Adrenal gland (tissue), 12 donors: ENCODE measurements around the gene CALN1. TPM values are rescaled to one million over a fixed set of nuclear protein-coding genes. Genes with fewer than 3 reads are reported as not detected.

Source experiments
- DNase-seq, 7 donors: peaks; one replicate each; pipeline ENCODE4 v3.0.0-alpha.2; 2019 to 2020
- H3K27ac ChIP-seq, 5 donors: fragments of 200-600 bp; sonication (generic) in 4 of 5; 1 replicate in 3 of 5; 2 replicates in 2 of 5; pipeline versions ENCODE4 v1.5.1 to v1.8.0; 2016 to 2020; ENCODE audit warnings: mild to moderate bottlenecking in 1 of 5
- H3K27me3 ChIP-seq: fragments of 200-600 bp; 2 replicates; pipeline ENCODE4 v1.8.0; 2021
- H3K36me3 ChIP-seq, 2 donors: fragments of 200-600 bp; replicated peaks in 1 of 2; 1 replicate in 1 of 2; 2 replicates in 1 of 2; pipeline versions ENCODE4 v1.5.1 to v1.8.0; 2018 to 2022
- H3K4me1 ChIP-seq, 2 donors: fragments of 200-600 bp; replicated peaks in 1 of 2; 1 replicate in 1 of 2; 2 replicates in 1 of 2; pipeline versions ENCODE4 v1.5.1 to v1.8.0; 2018 to 2021
- H3K4me3 ChIP-seq, 4 donors: fragments of 200-600 bp; sonication (generic) in 3 of 4; one replicate each; pipeline ENCODE4 v1.5.1; 2016 to 2018
- H3K9me3 ChIP-seq, 3 donors: fragments of 200-600 bp; sonication (generic) in 1 of 3; replicated peaks in 1 of 3; 1 replicate in 2 of 3; 2 replicates in 1 of 3; pipeline versions ENCODE4 v1.5.1 to v1.8.0; 2016 to 2021
- CTCF ChIP-seq, 6 experiments: fragments of 450-650 bp in 4 of 6; fragments of 200-600 bp in 2 of 6; sonication (generic) in 1 of 6; IDR thresholded peaks; 1 replicate in 5 of 6; 2 replicates in 1 of 6; pipeline versions ENCODE4 v1.5.1 to v1.8.0; 2016 to 2021; ENCODE audit warnings: antibody characterized with exemption in 6 of 6, mild to moderate bottlenecking in 2 of 6, moderate library complexity in 1 of 6
- POLR2A ChIP-seq, 2 donors: fragments of 450-650 bp; IDR thresholded peaks; one replicate each; pipeline ENCODE4 v1.6.1; 2017; ENCODE audit warnings: antibody characterized with exemption in 2 of 2, mild to moderate bottlenecking in 2 of 2, moderate library complexity in 1 of 2
- WGBS, 4 donors: extraction: QIAGEN DNeasy Blood & Tissue Kit in 2 of 4; methylation state at CpG; one replicate each; pipeline versions ENCODE4 v1.1.5 to v1.1.7; 2013 to 2017; 5-methylcytosine and 5-hydroxymethylcytosine counted together
- intact Hi-C, 2 donors: fragments of 100-400 bp; cut with DNase I; formaldehyde crosslinking; loops; one replicate each; pipeline versions ENCODE4 v1.14.1 to v1.15.0; 2022 to 2023
- polyA plus RNA-seq, 3 donors: library from polyadenylated mRNA; stranded (reverse); fragments of 200-250 nt in 2 of 3; fragments of 350-450 nt in 1 of 3; fragmentation: Illumina TruSeq in 1 of 3; extraction: RNeasy Lipid Tissue Mini Kit (QIAGEN cat#74804) in 1 of 3; gene quantifications; one replicate each; pipeline ENCODE4 v1.2.3, GENCODE V29; 2013 to 2014
- total RNA-seq, 9 donors: library from RNA; depleted of rRNA in 4 of 9; stranded (reverse); fragments of >200 nt in 4 of 9; fragments of 120-200 nt in 1 of 9; fragmentation: NEBNext Ultra II Directional in 1 of 9; extraction: Animal tissue kit (Norgen Biotek cat#: 25700) in 1 of 9; gene quantifications; one replicate each; pipeline versions ENCODE4 v1.1.0 to v1.2.4, GENCODE V29; 2013 to 2023
- donor health status: healthy with polysubstance abuse.
- donor health status: Bipolar disorder and iron deficiency.
- donor health status: DM: yes; HTN: yes; CAD: no.
- donor health status: DM: no; HTN: no; CAD: no.
- donor health status: DM: no; HTN: no; CAD: no.
- donor health status: DM: yes; HTN: yes; CAD: no.

CALN1 gene
- total and polyA plus RNA-seq, 12 donors = 4.3 to 51.5 (median 15.2) TPM

GRCh38 chr7:71784180-71784579 lies 628.0 kb downstream of the CALN1 start:
- no peak for DNase-seq
- Histone ChIP-seq H3K36me3 (no peaks in the 10 kb centered on the region), H3K4me1 (no peaks in the 10 kb centered on the region), H3K27me3 (no peaks in the 10 kb centered on the region), H3K9me3 (peaks cover 0 to 5% (median 0%) of the 10 kb centered on the region in 3 donors), H3K27ac (no peak overlapping the region), H3K4me3 (no peak overlapping the region)
- intact Hi-C loops = no loop called here
- TF ChIP-seq CTCF (IDR thresholded peaks at IDR 0.05) (no peak), POLR2A (IDR thresholded peaks at IDR 0.05) (no peak)
- 61 to 74% (median 69%) methylated on average over 3 of the region's 3 CpGs for WGBS, 4 donors

DNA sequence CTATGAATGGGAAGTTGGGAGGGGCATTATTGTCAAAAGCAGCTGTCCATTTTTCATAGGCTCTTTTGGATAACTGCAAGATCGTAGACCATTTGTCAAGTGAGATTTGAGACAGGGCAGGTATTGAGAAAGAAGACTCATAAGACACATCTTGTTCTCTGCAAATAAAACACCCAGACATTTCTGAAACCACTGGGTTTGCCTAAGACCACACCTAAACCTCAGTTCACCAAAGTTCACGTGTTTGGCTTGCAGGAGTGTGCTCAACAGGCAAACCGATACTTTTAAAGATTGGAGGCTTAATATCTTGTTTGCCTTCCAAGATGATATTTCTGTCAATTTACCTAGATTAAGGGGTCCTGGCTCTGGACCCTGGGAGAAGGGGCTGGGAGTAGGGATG lies 628.4 kb downstream of the CALN1 start:
- WGBS, 4 donors = 81 to 94% (median 91%) methylated on average over 3 of the region's 3 CpGs
- intact Hi-C loops = no loop called here
- H3K4me1 ChIP-seq = no peaks in the 10 kb centered on the region
- no peak for DNase-seq
- TF ChIP-seq POLR2A (IDR thresholded peaks at IDR 0.05) = no peak
- TF ChIP-seq CTCF (IDR thresholded peaks at IDR 0.05) = no peak
- peaks cover 0 to 5% (median 0%) of the 10 kb centered on the region in 3 donors for H3K9me3 ChIP-seq
- H3K27ac ChIP-seq = no peak overlapping the region
- H3K27me3 ChIP-seq = no peaks in the 10 kb centered on the region
- no peak overlapping the region for H3K4me3 ChIP-seq
- no peaks in the 10 kb centered on the region for H3K36me3 ChIP-seq

GRCh38 chr7:71782051-71782450 lies 630.1 kb downstream of the CALN1 start:
- Histone ChIP-seq H3K9me3 (no peaks in the 10 kb centered on the region), H3K27me3 (no peaks in the 10 kb centered on the region), H3K4me3 (no peak overlapping the region), H3K4me1 (no peaks in the 10 kb centered on the region), H3K27ac (no peak overlapping the region), H3K36me3 (no peaks in the 10 kb centered on the region)
- 75 to 91% (median 88%) methylated on average over 3 of the region's 3 CpGs for WGBS, 4 donors
- DNase-seq = no peak
- no peak for TF ChIP-seq POLR2A (IDR thresholded peaks at IDR 0.05)
- no peak for TF ChIP-seq CTCF (IDR thresholded peaks at IDR 0.05)
- intact Hi-C loops = no loop called here

- no peak for TF ChIP-seq CTCF (IDR thresholded peaks at IDR 0.05)
- no peak for TF ChIP-seq POLR2A (IDR thresholded peaks at IDR 0.05)
- 61 to 81% (median 66%) methylated on average over 7 of the region's 7 CpGs for WGBS, 4 donors
Observed at GRCh38 chr7:71780282-71780681, 631.9 kb downstream of the CALN1 start.

More at GRCh38 chr7:71780282-71780681, 631.9 kb downstream of the CALN1 start:
- DNase-seq = no peak
- Histone ChIP-seq H3K4me1 (no peaks in the 10 kb centered on the region), H3K27ac (no peak overlapping the region), H3K9me3 (no peaks in the 10 kb centered on the region), H3K4me3 (no peak overlapping the region), H3K36me3 (no peaks in the 10 kb centered on the region), H3K27me3 (no peaks in the 10 kb centered on the region)
- intact Hi-C loops = no loop called here
